HepG2 (cell line): ENCODE data around the gene NATD1. TPM values are rescaled to one million over a fixed set of nuclear protein-coding genes. Genes with fewer than 3 reads are reported as not detected.

Source experiments
- ATAC-seq: fragments of 200-7000 bp; cut with Tn5 transposase; 3 replicates; pipeline ENCODE4 v1.9.1; 2020; ENCODE audit warnings: mild to moderate bottlenecking, moderate library complexity
- BruUV-seq: library from RNA; stranded (reverse); fragments of 400-500 nt; replicated peaks from 2 replicates; lab custom pipeline; 2021; lab: Mats Ljungman, UMichigan
- CTCF ChIA-PET: fragments of 300-600 bp; formaldehyde crosslinking; extraction: SDS; loops from one replicate; lab custom pipeline; 2021; ENCODE audit warnings: low total read pairs, inconsistent platforms, low intra/inter-chr PET ratio; lab: Yijun Ruan, JAX
- POLR2A ChIA-PET: fragments of 350-600 bp; sonication (Branson Sonifier 250); formaldehyde crosslinking; loops from one replicate; lab custom pipeline; 2020; ENCODE audit warnings: antibody characterized with exemption, inconsistent platforms; lab: Yijun Ruan, JAX
- DNase-seq: peaks from one replicate; pipeline ENCODE4 v3.0.0-alpha.2; 2015; ENCODE audit warnings: low spot score
- FAIRE-seq: peaks from 3 replicates; lab custom pipeline; 2011; peaks lifted over from hg19 to GRCh38; lab: Jason Lieb, UNC
- H2AFZ ChIP-seq: one replicate; pipeline ENCODE4 v1.6.1; 2011; ENCODE audit warnings: low read length, inconsistent platforms
- H3K27ac ChIP-seq: fragments of 300-600 bp; 3 replicates; pipeline ENCODE4 v1.8.0; 2011; ENCODE audit warnings: mixed run types, mild to moderate bottlenecking, mixed read lengths, low read length, inconsistent platforms; ENCODE audit not compliant: insufficient read depth; ENCODE audit errors: extremely low read length
- H3K27me3 ChIP-seq, 2 experiments: fragments of 200-600 bp in 1 of 2; 2 replicates in 1 of 2; 3 replicates in 1 of 2; pipeline versions ENCODE4 v1.6.0 to v1.8.0; 2011; ENCODE audit warnings: low read length in 2 of 2, mild to moderate bottlenecking in 2 of 2, moderate library complexity in 2 of 2, inconsistent platforms in 1 of 2; ENCODE audit not compliant: insufficient read depth in 2 of 2, control insufficient read depth in 1 of 2
- H3K36me3 ChIP-seq, 2 experiments: fragments of 200-600 bp in 1 of 2; replicated peaks in 1 of 2; 2 replicates in 1 of 2; 3 replicates in 1 of 2; pipeline versions ENCODE4 v1.5.1 to v1.8.0; 2011; ENCODE audit warnings: low read length in 2 of 2, inconsistent platforms in 1 of 2; ENCODE audit not compliant: insufficient read depth in 2 of 2, control insufficient read depth in 1 of 2
- H3K4me1 ChIP-seq: 2 replicates; pipeline ENCODE4 v1.5.1; 2012; ENCODE audit warnings: low read length, inconsistent platforms; ENCODE audit not compliant: insufficient read depth
- H3K4me2 ChIP-seq: 2 replicates; pipeline ENCODE4 v1.6.0; 2011; ENCODE audit warnings: low read depth, low read length, inconsistent platforms
- H3K4me3 ChIP-seq, 3 experiments: fragments of 200-600 bp in 1 of 3; sonication (generic), shearing (Covaris generic) in 1 of 3; replicated peaks in 1 of 3; 2 replicates each; pipeline ENCODE4 v1.5.1; 2011 to 2016; ENCODE audit warnings: low read length in 3 of 3, inconsistent platforms in 2 of 3, low read depth in 2 of 3, mild to moderate bottlenecking in 2 of 3, control low read depth in 1 of 3, mixed read lengths in 1 of 3; ENCODE audit not compliant: insufficient read depth in 1 of 3
- H3K79me2 ChIP-seq: one replicate; pipeline ENCODE4 v1.6.1; 2011; ENCODE audit warnings: low read length, inconsistent platforms; ENCODE audit not compliant: insufficient read depth
- H3K9ac ChIP-seq: 2 replicates; pipeline ENCODE4 v1.6.0; 2011; ENCODE audit warnings: mild to moderate bottlenecking, low read depth, low read length, inconsistent platforms; ENCODE audit not compliant: insufficient read depth
- H3K9me3 ChIP-seq: 2 replicates; pipeline ENCODE4 v1.5.1; 2012; ENCODE audit warnings: mild to moderate bottlenecking, low read length
- H4K20me1 ChIP-seq: 2 replicates; pipeline ENCODE4 v1.6.0; 2011; ENCODE audit warnings: inconsistent platforms, mild to moderate bottlenecking, low read length, moderate library complexity; ENCODE audit not compliant: insufficient read depth
- NCOA2 ChIP-seq: sonication (generic); formaldehyde crosslinking; IDR thresholded peaks from 2 replicates; pipeline ENCODE4 v1.8.0; 2022; ENCODE audit warnings: inconsistent platforms
- ZNF768 ChIP-seq: sonication (generic); formaldehyde crosslinking; IDR thresholded peaks from 2 replicates; pipeline ENCODE4 v1.4.0; 2020; ENCODE audit warnings: missing genetic modification reagents
- WGBS: methylation state at CpG from one replicate; pipeline ENCODE4 v1.1.6; 2017; ENCODE audit warnings: low lambda C conversion rate; 5-methylcytosine and 5-hydroxymethylcytosine counted together
- in situ Hi-C: cut with HindIII; loops from 2 replicates; pipeline ENCODE4 v1.10.0; 2017; ENCODE audit warnings: low pct_unique_long_range_greater_than_20kb; ENCODE audit not compliant: extremely low pct_ligation_motif_present
- intact Hi-C: fragments of 100-400 bp; cut with micrococcal nuclease; formaldehyde crosslinking; loops from one replicate; pipeline ENCODE4 v1.10.0; 2022; ENCODE audit not compliant: unreplicated experiment
- polyA plus RNA-seq, 8 experiments: library from polyadenylated mRNA; depleted of rRNA in 3 of 8; stranded (reverse) in 7 of 8; unstranded in 1 of 8; fragments of >200 nt; fragmentation: Illumina TruSeq in 4 of 8; extraction: Trizol in 4 of 8; gene quantifications; 2 replicates each; pipeline versions ENCODE4 v1.2.1 to v1.2.3, GENCODE V29; 2011 to 2016; ENCODE audit warnings: low read depth in 4 of 8, missing spikeins in 1 of 8, mixed read lengths in 1 of 8; ENCODE audit not compliant: insufficient read depth in 1 of 8
- total RNA-seq, 5 experiments: library from RNA; depleted of rRNA; stranded (reverse); fragments of >200 nt; fragmentation: Illumina TruSeq; extraction: Trizol; gene quantifications; 2 replicates each; pipeline ENCODE4 v1.2.3, GENCODE V29; 2016; ENCODE audit warnings: low read depth in 1 of 5
- TF ChIP-seq, protein P1 (sequence below): sonication (generic); formaldehyde crosslinking; IDR thresholded peaks from 2 replicates; pipeline ENCODE4 v1.4.0; 2020; ENCODE audit warnings: missing genetic modification reagents
- TF ChIP-seq, protein P2 (sequence below): sonication (generic); formaldehyde crosslinking; IDR thresholded peaks from 2 replicates; pipeline ENCODE4 v1.5.0; 2020; ENCODE audit warnings: mild to moderate bottlenecking, low read depth, missing genetic modification reagents, borderline replicate concordance

Gene NATD1
- total and polyA plus RNA-seq, 2 of the 13 experiments (the other 11 are each of a cell fraction or from before 2014, with no cell fraction given): 0.31 to 2.3 TPM

DNA sequence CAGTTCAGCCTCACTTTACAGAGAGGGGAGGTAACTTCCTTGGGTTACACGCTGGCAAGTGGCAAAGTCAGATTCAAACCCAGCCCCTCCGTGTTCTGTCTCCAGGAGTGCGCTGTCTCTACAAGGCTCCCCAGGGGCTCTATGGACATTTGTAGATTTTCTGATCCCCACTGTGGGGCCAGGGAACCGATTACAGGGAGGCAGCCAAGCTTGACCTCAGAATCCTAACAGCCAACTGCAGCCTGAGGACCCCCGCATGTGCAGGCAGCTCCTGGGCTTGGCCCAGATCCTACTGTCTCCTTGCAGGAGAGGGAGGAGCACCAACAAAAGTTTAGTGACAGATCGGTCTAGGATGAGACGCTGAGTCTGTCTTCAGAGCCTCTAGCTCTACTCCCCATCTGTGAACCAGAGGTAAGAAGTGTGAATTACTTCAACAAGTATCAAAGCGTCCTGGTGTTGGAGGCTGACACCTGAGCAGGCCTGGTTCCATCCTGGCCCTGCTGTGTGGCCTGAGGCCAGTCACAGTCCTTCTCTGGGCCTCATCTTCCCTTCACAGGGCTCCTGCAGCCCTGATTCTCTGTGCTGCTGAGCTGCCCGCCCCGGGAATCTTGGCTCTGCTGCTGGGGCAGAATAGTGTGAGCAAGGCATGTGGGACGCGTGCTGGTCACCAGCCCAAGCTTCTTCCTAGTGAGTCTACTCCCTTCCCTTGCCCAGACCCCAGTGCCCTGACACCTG is 9.2 kb upstream of the NATD1 start:
- Histone ChIP-seq H3K9ac (no peak overlapping the region), H3K27ac (no peak overlapping the region), H3K4me2 (no peak overlapping the region), H3K4me3 (no peak overlapping the region), H3K9me3 (no peaks in the 10 kb centered on the region), H3K27me3 (peaks cover 2% of the 10 kb centered on the region in 2 experiments; a peak in 2 of 5 replicates), H3K79me2 (no peaks in the 10 kb centered on the region), H3K36me3 (no peaks in the 10 kb centered on the region), H4K20me1 (no peaks in the 10 kb centered on the region), H2AFZ (no peak overlapping the region), H3K4me1 (no peaks in the 10 kb centered on the region)
- CTCF ChIA-PET: no interaction called here
- FAIRE-seq (no peak), DNase-seq (no peak), ATAC-seq (no peak; the same call in 2 of the 3 replicates)
- no TSS peak for BruUV-seq
- 69% methylated on average over 6 of the region's 12 CpGs for WGBS
- POLR2A ChIA-PET: no interaction called here
- TF ChIP-seq ZNF768 (CRISPR knock-in tag): peak; percentile 94
- TF ChIP-seq, protein P1, sequence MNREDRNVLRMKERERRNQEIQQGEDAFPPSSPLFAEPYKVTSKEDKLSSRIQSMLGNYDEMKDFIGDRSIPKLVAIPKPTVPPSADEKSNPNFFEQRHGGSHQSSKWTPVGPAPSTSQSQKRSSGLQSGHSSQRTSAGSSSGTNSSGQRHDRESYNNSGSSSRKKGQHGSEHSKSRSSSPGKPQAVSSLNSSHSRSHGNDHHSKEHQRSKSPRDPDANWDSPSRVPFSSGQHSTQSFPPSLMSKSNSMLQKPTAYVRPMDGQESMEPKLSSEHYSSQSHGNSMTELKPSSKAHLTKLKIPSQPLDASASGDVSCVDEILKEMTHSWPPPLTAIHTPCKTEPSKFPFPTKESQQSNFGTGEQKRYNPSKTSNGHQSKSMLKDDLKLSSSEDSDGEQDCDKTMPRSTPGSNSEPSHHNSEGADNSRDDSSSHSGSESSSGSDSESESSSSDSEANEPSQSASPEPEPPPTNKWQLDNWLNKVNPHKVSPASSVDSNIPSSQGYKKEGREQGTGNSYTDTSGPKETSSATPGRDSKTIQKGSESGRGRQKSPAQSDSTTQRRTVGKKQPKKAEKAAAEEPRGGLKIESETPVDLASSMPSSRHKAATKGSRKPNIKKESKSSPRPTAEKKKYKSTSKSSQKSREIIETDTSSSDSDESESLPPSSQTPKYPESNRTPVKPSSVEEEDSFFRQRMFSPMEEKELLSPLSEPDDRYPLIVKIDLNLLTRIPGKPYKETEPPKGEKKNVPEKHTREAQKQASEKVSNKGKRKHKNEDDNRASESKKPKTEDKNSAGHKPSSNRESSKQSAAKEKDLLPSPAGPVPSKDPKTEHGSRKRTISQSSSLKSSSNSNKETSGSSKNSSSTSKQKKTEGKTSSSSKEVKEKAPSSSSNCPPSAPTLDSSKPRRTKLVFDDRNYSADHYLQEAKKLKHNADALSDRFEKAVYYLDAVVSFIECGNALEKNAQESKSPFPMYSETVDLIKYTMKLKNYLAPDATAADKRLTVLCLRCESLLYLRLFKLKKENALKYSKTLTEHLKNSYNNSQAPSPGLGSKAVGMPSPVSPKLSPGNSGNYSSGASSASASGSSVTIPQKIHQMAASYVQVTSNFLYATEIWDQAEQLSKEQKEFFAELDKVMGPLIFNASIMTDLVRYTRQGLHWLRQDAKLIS: no peak
- intact Hi-C loops (no loop called here), in situ Hi-C loops (no loop called here)

DNA sequence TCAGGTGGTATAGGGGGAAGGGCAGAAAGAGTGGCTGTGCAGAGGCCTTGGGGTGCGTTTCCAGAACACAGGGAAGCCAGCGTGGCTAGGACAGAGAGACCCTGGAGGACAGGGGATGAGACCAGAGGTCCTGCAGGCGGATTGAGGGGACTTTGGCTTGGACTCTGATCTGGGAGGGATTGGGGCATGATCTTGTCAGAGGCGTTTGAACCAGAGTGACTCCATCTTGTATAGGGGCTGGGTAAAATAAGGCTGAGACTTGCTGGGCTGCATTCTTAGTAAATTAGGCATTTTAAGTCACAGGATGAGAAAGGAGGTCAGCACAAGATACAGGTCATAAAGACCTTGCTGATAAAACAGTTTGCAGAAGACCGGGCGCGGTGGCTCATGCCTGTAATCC is 5.4 kb upstream of the NATD1 start:
- POLR2A ChIA-PET: no interaction called here
- Histone ChIP-seq H3K79me2 (no peaks in the 10 kb centered on the region), H3K9me3 (no peaks in the 10 kb centered on the region), H3K36me3 (no peaks in the 10 kb centered on the region), H3K27me3 (peaks cover 2 to 10% of the 10 kb centered on the region in 2 experiments; a peak in 3 of 5 replicates), H4K20me1 (no peaks in the 10 kb centered on the region), H3K4me1 (peaks cover 6% of the 10 kb centered on the region), H3K9ac (no peak overlapping the region), H3K4me2 (no peak overlapping the region)
- ATAC-seq (no peak), DNase-seq (no peak)
- WGBS: 52% methylated on average over 7 of the region's 7 CpGs
- in situ Hi-C loops: no loop called here
- CTCF ChIA-PET: no interaction called here
- intact Hi-C loops: no loop called here
- no peak for TF ChIP-seq NCOA2 (CRISPR knock-in tag)
- TF ChIP-seq, protein P2, sequence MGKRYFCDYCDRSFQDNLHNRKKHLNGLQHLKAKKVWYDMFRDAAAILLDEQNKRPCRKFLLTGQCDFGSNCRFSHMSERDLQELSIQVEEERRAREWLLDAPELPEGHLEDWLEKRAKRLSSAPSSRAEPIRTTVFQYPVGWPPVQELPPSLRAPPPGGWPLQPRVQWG: no peak
- TF ChIP-seq, all 625 proteins: peak for 0
- Histone ChIP-seq H3K4me3 (no peak overlapping the region), H2AFZ (no peak overlapping the region), H3K27ac (no peak overlapping the region)
- BruUV-seq: no TSS peak
- no peak for FAIRE-seq
